ENCODE results near the gene HAUS7. TPM values are rescaled to one million over a fixed set of nuclear protein-coding genes. Genes with fewer than 3 reads are reported as not detected.
A peak's percentile ranks its signal among the peaks of the same experiment; 100 is the strongest.

The HAUS7 gene
- total and polyA plus RNA-seq, 3 experiments from 2014 or later = 29.9 to 73.8 (median 70.2) TPM

- no peak overlapping the region for H3K4me3 Mint-ChIP-seq
- no peaks in the 10 kb centered on the region for H3K4me1 Mint-ChIP-seq
- no peak for DNase-seq
- H3K27me3 ChIP-seq (ENCODE audit: insufficient read depth, low read length, poor library complexity, severe bottlenecking) = no peaks in the 10 kb centered on the region
- no peaks in the 10 kb centered on the region for H3K4me1 ChIP-seq (ENCODE audit: insufficient read depth, low read length)
- H3K9me3 Mint-ChIP-seq = peaks cover 0 to 2% (median 0%) of the 10 kb centered on the region in 5 donors
- peak overlapping the region in 1 of 8 donors; percentile 54 for H3K27ac Mint-ChIP-seq
- H3K27ac ChIP-seq (ENCODE audit: low read depth, low read length) = no peak overlapping the region
- CTCF ChIA-PET = no interaction called here
- H3K9me3 ChIP-seq (ENCODE audit: low read length) = no peaks in the 10 kb centered on the region
- H3K36me3 Mint-ChIP-seq = no peaks in the 10 kb centered on the region
- POLR2A ChIA-PET = no interaction called here
- no peak overlapping the region for H3K4me3 ChIP-seq (ENCODE audit: low read length)
- H3K36me3 ChIP-seq (ENCODE audit: insufficient read depth, low read length) = no peaks in the 10 kb centered on the region
- H3K27me3 Mint-ChIP-seq = peaks cover 6 to 12% of the 10 kb centered on the region in 2 donors
Observed at GRCh38 chrX:153441981-153442380, 28.4 kb downstream of the HAUS7 start.

- DNase-seq = no peak
- Mint-ChIP-seq H3K9me3 (peaks cover 0 to 2% (median 0%) of the 10 kb centered on the region in 5 donors), H3K27ac (no peak overlapping the region), H3K27me3 (peaks cover 6 to 16% of the 10 kb centered on the region in 2 donors), H3K36me3 (no peaks in the 10 kb centered on the region), H3K4me1 (no peaks in the 10 kb centered on the region), H3K4me3 (no peak overlapping the region)
- no peaks in the 10 kb centered on the region for H3K4me1 ChIP-seq (ENCODE audit: insufficient read depth, low read length)
- H3K36me3 ChIP-seq (ENCODE audit: insufficient read depth, low read length) = no peaks in the 10 kb centered on the region
- H3K27ac ChIP-seq (ENCODE audit: low read depth, low read length) = no peak overlapping the region
- ChIA-PET CTCF (no interaction called here), POLR2A (no interaction called here)
- H3K27me3 ChIP-seq (ENCODE audit: insufficient read depth, low read length, poor library complexity, severe bottlenecking) = no peaks in the 10 kb centered on the region
- no peak overlapping the region for H3K4me3 ChIP-seq (ENCODE audit: low read length)
- H3K9me3 ChIP-seq (ENCODE audit: low read length) = no peaks in the 10 kb centered on the region
Observed at GRCh38 chrX:153441296-153441695, 29.1 kb downstream of the HAUS7 start.

- H3K4me3 Mint-ChIP-seq = no peak overlapping the region
- H3K36me3 Mint-ChIP-seq = no peaks in the 10 kb centered on the region
- H3K4me1 Mint-ChIP-seq = no peaks in the 10 kb centered on the region
- H3K4me3 ChIP-seq (ENCODE audit: low read length) = no peak overlapping the region
- CTCF ChIA-PET = no interaction called here
- no peaks in the 10 kb centered on the region for H3K4me1 ChIP-seq (ENCODE audit: insufficient read depth, low read length)
- no peak overlapping the region for H3K27ac ChIP-seq (ENCODE audit: low read depth, low read length)
- peaks cover 0 to 2% (median 0%) of the 10 kb centered on the region in 5 donors for H3K9me3 Mint-ChIP-seq
- H3K9me3 ChIP-seq (ENCODE audit: low read length) = no peaks in the 10 kb centered on the region
- no peak for DNase-seq
- H3K36me3 ChIP-seq (ENCODE audit: insufficient read depth, low read length) = no peaks in the 10 kb centered on the region
- no peak overlapping the region for H3K27ac Mint-ChIP-seq
- no peaks in the 10 kb centered on the region for H3K27me3 ChIP-seq (ENCODE audit: insufficient read depth, low read length, poor library complexity, severe bottlenecking)
- POLR2A ChIA-PET = no interaction called here
- peaks cover 6 to 16% of the 10 kb centered on the region in 2 donors for H3K27me3 Mint-ChIP-seq
Observed at GRCh38 chrX:153440556-153441135, 29.7 kb downstream of the HAUS7 start.

- no peak overlapping the region for H3K27ac ChIP-seq (ENCODE audit: low read depth, low read length)
Observed at GRCh38 chrX:153439977-153440376, 30.4 kb downstream of the HAUS7 start.

GRCh38 chrX:153438532-153438931 is 31.8 kb downstream of the HAUS7 start:
- no peak for DNase-seq

More at GRCh38 chrX:153439977-153440376, 30.4 kb downstream of the HAUS7 start:
- Mint-ChIP-seq H3K36me3 (no peaks in the 10 kb centered on the region), H3K27me3 (peaks cover 6 to 16% of the 10 kb centered on the region in 2 donors), H3K27ac (no peak overlapping the region), H3K4me1 (no peaks in the 10 kb centered on the region), H3K9me3 (peaks cover 0 to 2% (median 0%) of the 10 kb centered on the region in 5 donors), H3K4me3 (no peak overlapping the region)
- Histone ChIP-seq H3K36me3 (ENCODE audit: insufficient read depth, low read length) (no peaks in the 10 kb centered on the region), H3K4me3 (ENCODE audit: low read length) (no peak overlapping the region), H3K4me1 (ENCODE audit: insufficient read depth, low read length) (no peaks in the 10 kb centered on the region), H3K27me3 (ENCODE audit: insufficient read depth, low read length, poor library complexity, severe bottlenecking) (no peaks in the 10 kb centered on the region), H3K9me3 (ENCODE audit: low read length) (no peaks in the 10 kb centered on the region)
- CTCF ChIA-PET = no interaction called here
- DNase-seq = no peak
- POLR2A ChIA-PET = no interaction called here

GRCh38 chrX:153435845-153436244 is 34.5 kb downstream of the HAUS7 start:
- Histone ChIP-seq H3K4me1 (ENCODE audit: insufficient read depth, low read length) (no peaks in the 10 kb centered on the region), H3K4me3 (ENCODE audit: low read length) (no peak overlapping the region), H3K36me3 (ENCODE audit: insufficient read depth, low read length) (no peaks in the 10 kb centered on the region), H3K27ac (ENCODE audit: low read depth, low read length) (no peak overlapping the region), H3K27me3 (ENCODE audit: insufficient read depth, low read length, poor library complexity, severe bottlenecking) (no peaks in the 10 kb centered on the region), H3K9me3 (ENCODE audit: low read length) (no peaks in the 10 kb centered on the region)
- no peak overlapping the region for H3K27ac Mint-ChIP-seq
- H3K4me3 Mint-ChIP-seq = no peak overlapping the region
- H3K9me3 Mint-ChIP-seq = peaks cover 0 to 3% (median 1%) of the 10 kb centered on the region in 5 donors
- H3K4me1 Mint-ChIP-seq = no peaks in the 10 kb centered on the region
- ChIA-PET POLR2A (no interaction called here), CTCF (no interaction called here)
- DNase-seq = no peak
- peaks cover 6 to 34% of the 10 kb centered on the region in 2 donors for H3K27me3 Mint-ChIP-seq
- peaks cover 0 to 1% (median 0%) of the 10 kb centered on the region in 3 donors for H3K36me3 Mint-ChIP-seq

More at GRCh38 chrX:153438532-153438931, 31.8 kb downstream of the HAUS7 start:
- ChIA-PET POLR2A (no interaction called here), CTCF (interaction anchor here (2.1 kb wide), 1 partner anchor 39 kb away, joined by 5 read pairs; no protein-coding TSS in a partner anchor)
- no peaks in the 10 kb centered on the region for H3K4me1 ChIP-seq (ENCODE audit: insufficient read depth, low read length)
- no peaks in the 10 kb centered on the region for H3K9me3 ChIP-seq (ENCODE audit: low read length)
- Mint-ChIP-seq H3K36me3 (no peaks in the 10 kb centered on the region), H3K4me3 (peak overlapping the region in 1 of 7 donors; percentile 1), H3K27me3 (peaks cover 6 to 24% of the 10 kb centered on the region in 2 donors), H3K27ac (no peak overlapping the region), H3K4me1 (no peaks in the 10 kb centered on the region), H3K9me3 (peaks cover 0 to 2% (median 0%) of the 10 kb centered on the region in 5 donors)
- H3K27ac ChIP-seq (ENCODE audit: low read depth, low read length) = no peak overlapping the region
- no peaks in the 10 kb centered on the region for H3K36me3 ChIP-seq (ENCODE audit: insufficient read depth, low read length)
- no peaks in the 10 kb centered on the region for H3K27me3 ChIP-seq (ENCODE audit: insufficient read depth, low read length, poor library complexity, severe bottlenecking)
- no peak overlapping the region for H3K4me3 ChIP-seq (ENCODE audit: low read length)

GRCh38 chrX:153434801-153435200 is 35.6 kb downstream of the HAUS7 start:
- H3K4me1 ChIP-seq (ENCODE audit: insufficient read depth, low read length) = no peaks in the 10 kb centered on the region
- no peak overlapping the region for H3K27ac ChIP-seq (ENCODE audit: low read depth, low read length)
- CTCF ChIA-PET = no interaction called here
- no peaks in the 10 kb centered on the region for H3K4me1 Mint-ChIP-seq
- no peak overlapping the region for H3K4me3 Mint-ChIP-seq
- DNase-seq = no peak
- H3K27me3 ChIP-seq (ENCODE audit: insufficient read depth, low read length, poor library complexity, severe bottlenecking) = no peaks in the 10 kb centered on the region
- peaks cover 6 to 35% of the 10 kb centered on the region in 2 donors for H3K27me3 Mint-ChIP-seq
- POLR2A ChIA-PET = no interaction called here
- peaks cover 0 to 7% (median 3%) of the 10 kb centered on the region in 5 donors for H3K9me3 Mint-ChIP-seq
- H3K9me3 ChIP-seq (ENCODE audit: low read length) = no peaks in the 10 kb centered on the region
- H3K4me3 ChIP-seq (ENCODE audit: low read length) = no peak overlapping the region
- H3K27ac Mint-ChIP-seq = no peak overlapping the region
- no peaks in the 10 kb centered on the region for H3K36me3 ChIP-seq (ENCODE audit: insufficient read depth, low read length)
- peaks cover 0 to 6% (median 0%) of the 10 kb centered on the region in 3 donors for H3K36me3 Mint-ChIP-seq

- Histone ChIP-seq H3K9me3 (ENCODE audit: low read length) (no peaks in the 10 kb centered on the region), H3K36me3 (ENCODE audit: insufficient read depth, low read length) (no peaks in the 10 kb centered on the region), H3K4me1 (ENCODE audit: insufficient read depth, low read length) (no peaks in the 10 kb centered on the region), H3K27ac (ENCODE audit: low read depth, low read length) (no peak overlapping the region), H3K27me3 (ENCODE audit: insufficient read depth, low read length, poor library complexity, severe bottlenecking) (no peaks in the 10 kb centered on the region), H3K4me3 (ENCODE audit: low read length) (no peak overlapping the region)
- DNase-seq = no peak
- no peak overlapping the region for H3K27ac Mint-ChIP-seq
- no peaks in the 10 kb centered on the region for H3K4me1 Mint-ChIP-seq
- POLR2A ChIA-PET = no interaction called here
- peaks cover 0 to 7% (median 3%) of the 10 kb centered on the region in 5 donors for H3K9me3 Mint-ChIP-seq
- H3K4me3 Mint-ChIP-seq = no peak overlapping the region
- CTCF ChIA-PET = no interaction called here
- H3K27me3 Mint-ChIP-seq = peaks cover 6 to 35% of the 10 kb centered on the region in 2 donors
- peaks cover 0 to 6% (median 0%) of the 10 kb centered on the region in 3 donors for H3K36me3 Mint-ChIP-seq
Observed at GRCh38 chrX:153433781-153434285, 36.5 kb downstream of the HAUS7 start.
